Astrocyte of the spinal cord (primary cell): ENCODE measurements around the gene C1orf35.

ENCODE experiments used
- DNase-seq: peaks from one replicate; pipeline ENCODE4 v3.0.0; 2011; ENCODE audit warnings: low read depth, low spot score
- H3K4me3 ChIP-seq: 2 replicates; pipeline ENCODE4 v1.5.1; 2011; ENCODE audit warnings: low read depth, mild to moderate bottlenecking, low read length, moderate library complexity
- CTCF ChIP-seq: IDR thresholded peaks from 2 replicates; pipeline ENCODE4 v1.5.1; 2012; ENCODE audit warnings: low read depth, mild to moderate bottlenecking, low read length, inconsistent platforms
- in situ Hi-C: cut with HindIII; loops from 2 replicates; pipeline ENCODE4 v1.10.0; 2017; ENCODE audit warnings: low sequenced_read_pairs

Gene C1orf35

GRCh38 chr1:228145463-228146416, 42.6 kb upstream of the C1orf35 start:
- no peak for TF ChIP-seq CTCF
- no peak overlapping the region for H3K4me3 ChIP-seq
- in situ Hi-C loops, result no loop called here
- no peak for DNase-seq

GRCh38 chr1:228144993-228145343, 41.8 kb upstream of the C1orf35 start:
- no peak overlapping the region for H3K4me3 ChIP-seq
- in situ Hi-C loops, result no loop called here
- DNase-seq, result no peak
- no peak for TF ChIP-seq CTCF

- TF ChIP-seq CTCF, result no peak
- in situ Hi-C loops, result no loop called here
- DNase-seq, result no peak
- H3K4me3 ChIP-seq, result no peak overlapping the region
Measured at GRCh38 chr1:228144193-228144992, 41.3 kb upstream of the C1orf35 start.

GRCh38 chr1:228143480-228144192, 40.5 kb upstream of the C1orf35 start:
- no peak for DNase-seq
- TF ChIP-seq CTCF, result no peak
- H3K4me3 ChIP-seq, result no peak overlapping the region
- in situ Hi-C loops, result no loop called here

- no peak overlapping the region for H3K4me3 ChIP-seq
- in situ Hi-C loops, result no loop called here
- TF ChIP-seq CTCF, result no peak
- no peak for DNase-seq
Measured at GRCh38 chr1:228142701-228143136, 39.6 kb upstream of the C1orf35 start.

- in situ Hi-C loops, result no loop called here
- DNase-seq, result no peak
- no peak overlapping the region for H3K4me3 ChIP-seq
- TF ChIP-seq CTCF, result no peak
Measured at GRCh38 chr1:228142155-228142691, 39.1 kb upstream of the C1orf35 start.
